Panc1 (cell line): Measurements from ENCODE around the gene DNAL1. TPM values are rescaled to one million over a fixed set of nuclear protein-coding genes. Genes with fewer than 3 reads are reported as not detected.

Experiments
- ATAC-seq: fragments of 200-7000 bp; cut with Tn5 transposase; 2 replicates; pipeline ENCODE4 v1.9.1; 2020; ENCODE audit warnings: mild to moderate bottlenecking, moderate library complexity
- BruUV-seq: library from RNA; stranded (reverse); fragments of 400-500 nt; replicated peaks from 2 replicates; lab custom pipeline; 2021; lab: Mats Ljungman, UMichigan
- CTCF ChIA-PET: fragments of 300-600 bp; sonication (Branson Sonifier 250); formaldehyde crosslinking; loops from one replicate; lab custom pipeline; 2022; ENCODE audit warnings: antibody characterized with exemption; lab: Charles Lee
- POLR2A ChIA-PET: fragments of 300-600 bp; sonication (Branson Sonifier 250); formaldehyde crosslinking; loops from one replicate; lab custom pipeline; 2022; ENCODE audit warnings: antibody characterized with exemption; lab: Charles Lee
- DNase-seq: peaks from one replicate; pipeline ENCODE4 v3.0.0-alpha.2; 2010; ENCODE audit warnings: low read depth, low spot score
- H3K27ac ChIP-seq: 2 replicates; pipeline ENCODE4 v1.5.1; 2011; ENCODE audit warnings: mild to moderate bottlenecking, low read length, inconsistent platforms
- H3K27me3 ChIP-seq: fragments of 200-500 bp; sonication (Bioruptor generic); 2 replicates; pipeline ENCODE4 v1.6.0; 2014; ENCODE audit warnings: low read length, inconsistent platforms; ENCODE audit not compliant: control insufficient read depth, insufficient read depth
- H3K36me3 ChIP-seq: fragments of 200-500 bp; sonication (Bioruptor generic); 2 replicates; pipeline ENCODE4 v1.5.1; 2014; ENCODE audit warnings: inconsistent platforms, mild to moderate bottlenecking, low read length, moderate library complexity; ENCODE audit not compliant: control insufficient read depth, insufficient read depth
- H3K4me1 ChIP-seq: 2 replicates; pipeline ENCODE4 v1.5.1; 2011; ENCODE audit warnings: inconsistent platforms, mild to moderate bottlenecking, low read length, moderate library complexity; ENCODE audit not compliant: control insufficient read depth, insufficient read depth
- H3K4me3 ChIP-seq, 2 experiments: 2 replicates each; pipeline ENCODE4 v1.5.1; 2011 to 2012; ENCODE audit warnings: low read depth in 2 of 2, low read length in 2 of 2, mild to moderate bottlenecking in 2 of 2, inconsistent platforms in 1 of 2, moderate library complexity in 1 of 2
- H3K9me3 ChIP-seq: fragments of 200-500 bp; sonication (Bioruptor generic); 2 replicates; pipeline ENCODE4 v1.5.1; 2014; ENCODE audit warnings: low read depth, mild to moderate bottlenecking, inconsistent platforms, low read length, moderate library complexity; ENCODE audit not compliant: control insufficient read depth, insufficient read depth
- POLR2AphosphoS5 ChIP-seq: IDR thresholded peaks from 2 replicates; pipeline ENCODE4 v1.6.1; 2012; ENCODE audit warnings: mild to moderate bottlenecking, low read depth, low read length, moderate library complexity
- SIN3A ChIP-seq: IDR thresholded peaks from 2 replicates; pipeline ENCODE4 v1.6.1; 2012; ENCODE audit warnings: low read depth, mild to moderate bottlenecking, low read length, moderate library complexity, borderline replicate concordance; ENCODE audit not compliant: insufficient read depth
- TCF7L2 ChIP-seq: IDR thresholded peaks from 2 replicates; pipeline ENCODE4 v1.6.1; 2011; ENCODE audit warnings: mild to moderate bottlenecking, low read depth, low read length, inconsistent platforms
- in situ Hi-C: cut with HindIII; loops from 2 replicates; pipeline ENCODE4 v1.10.0; 2016; ENCODE audit warnings: low sequenced_read_pairs, low pct_unique_long_range_greater_than_20kb
- intact Hi-C: fragments of 100-400 bp; cut with micrococcal nuclease; formaldehyde crosslinking; loops from one replicate; pipeline ENCODE4 v1.10.0; 2022; ENCODE audit not compliant: unreplicated experiment
- total RNA-seq: library from RNA; stranded (reverse); gene quantifications from one replicate; pipeline ENCODE4 v1.2.1, GENCODE V29; 2021; ENCODE audit not compliant: unreplicated experiment
- TF ChIP-seq, protein P1 (sequence below), 2 experiments: IDR thresholded peaks; 2 replicates each; pipeline ENCODE4 v1.6.1; 2011 to 2012; ENCODE audit warnings: low read depth in 2 of 2, control low read depth in 1 of 2, low read length in 1 of 2, mild to moderate bottlenecking in 1 of 2, moderate library complexity in 1 of 2; ENCODE audit not compliant: insufficient read depth in 1 of 2
- TF ChIP-seq, protein P2 (sequence below): fragments of 450-650 bp; IDR thresholded peaks from 2 replicates; pipeline ENCODE4 v1.5.1; 2017; ENCODE audit warnings: mild to moderate bottlenecking

DNAL1 gene
- total RNA-seq, 1 experiment from 2014 or later: 15.2 TPM

GRCh38 chr14:73709904-73710469 is 65.2 kb downstream of the DNAL1 start:
- no peak for ATAC-seq
- ChIA-PET POLR2A (no interaction called here), CTCF (no interaction called here)
- H3K9me3 ChIP-seq: no peaks in the 10 kb centered on the region
- H3K4me1 ChIP-seq: peaks cover 5% of the 10 kb centered on the region
- H3K27ac ChIP-seq: no peak overlapping the region
- BruUV-seq: no TSS peak
- intact Hi-C loops (no loop called here), in situ Hi-C loops (no loop called here)
- H3K36me3 ChIP-seq: no peaks in the 10 kb centered on the region
- no peak overlapping the region for H3K4me3 ChIP-seq
- TF ChIP-seq SIN3A (no peak), TCF7L2 (no peak), POLR2AphosphoS5 (no peak)
- TF ChIP-seq, protein P1, sequence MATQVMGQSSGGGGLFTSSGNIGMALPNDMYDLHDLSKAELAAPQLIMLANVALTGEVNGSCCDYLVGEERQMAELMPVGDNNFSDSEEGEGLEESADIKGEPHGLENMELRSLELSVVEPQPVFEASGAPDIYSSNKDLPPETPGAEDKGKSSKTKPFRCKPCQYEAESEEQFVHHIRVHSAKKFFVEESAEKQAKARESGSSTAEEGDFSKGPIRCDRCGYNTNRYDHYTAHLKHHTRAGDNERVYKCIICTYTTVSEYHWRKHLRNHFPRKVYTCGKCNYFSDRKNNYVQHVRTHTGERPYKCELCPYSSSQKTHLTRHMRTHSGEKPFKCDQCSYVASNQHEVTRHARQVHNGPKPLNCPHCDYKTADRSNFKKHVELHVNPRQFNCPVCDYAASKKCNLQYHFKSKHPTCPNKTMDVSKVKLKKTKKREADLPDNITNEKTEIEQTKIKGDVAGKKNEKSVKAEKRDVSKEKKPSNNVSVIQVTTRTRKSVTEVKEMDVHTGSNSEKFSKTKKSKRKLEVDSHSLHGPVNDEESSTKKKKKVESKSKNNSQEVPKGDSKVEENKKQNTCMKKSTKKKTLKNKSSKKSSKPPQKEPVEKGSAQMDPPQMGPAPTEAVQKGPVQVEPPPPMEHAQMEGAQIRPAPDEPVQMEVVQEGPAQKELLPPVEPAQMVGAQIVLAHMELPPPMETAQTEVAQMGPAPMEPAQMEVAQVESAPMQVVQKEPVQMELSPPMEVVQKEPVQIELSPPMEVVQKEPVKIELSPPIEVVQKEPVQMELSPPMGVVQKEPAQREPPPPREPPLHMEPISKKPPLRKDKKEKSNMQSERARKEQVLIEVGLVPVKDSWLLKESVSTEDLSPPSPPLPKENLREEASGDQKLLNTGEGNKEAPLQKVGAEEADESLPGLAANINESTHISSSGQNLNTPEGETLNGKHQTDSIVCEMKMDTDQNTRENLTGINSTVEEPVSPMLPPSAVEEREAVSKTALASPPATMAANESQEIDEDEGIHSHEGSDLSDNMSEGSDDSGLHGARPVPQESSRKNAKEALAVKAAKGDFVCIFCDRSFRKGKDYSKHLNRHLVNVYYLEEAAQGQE (IDR thresholded peaks at IDR 0.05; ENCODE audit: insufficient read depth in 1 of 2, low read depth in 2 of 2, low read length in 1 of 2): no peak
- TF ChIP-seq, protein P2, sequence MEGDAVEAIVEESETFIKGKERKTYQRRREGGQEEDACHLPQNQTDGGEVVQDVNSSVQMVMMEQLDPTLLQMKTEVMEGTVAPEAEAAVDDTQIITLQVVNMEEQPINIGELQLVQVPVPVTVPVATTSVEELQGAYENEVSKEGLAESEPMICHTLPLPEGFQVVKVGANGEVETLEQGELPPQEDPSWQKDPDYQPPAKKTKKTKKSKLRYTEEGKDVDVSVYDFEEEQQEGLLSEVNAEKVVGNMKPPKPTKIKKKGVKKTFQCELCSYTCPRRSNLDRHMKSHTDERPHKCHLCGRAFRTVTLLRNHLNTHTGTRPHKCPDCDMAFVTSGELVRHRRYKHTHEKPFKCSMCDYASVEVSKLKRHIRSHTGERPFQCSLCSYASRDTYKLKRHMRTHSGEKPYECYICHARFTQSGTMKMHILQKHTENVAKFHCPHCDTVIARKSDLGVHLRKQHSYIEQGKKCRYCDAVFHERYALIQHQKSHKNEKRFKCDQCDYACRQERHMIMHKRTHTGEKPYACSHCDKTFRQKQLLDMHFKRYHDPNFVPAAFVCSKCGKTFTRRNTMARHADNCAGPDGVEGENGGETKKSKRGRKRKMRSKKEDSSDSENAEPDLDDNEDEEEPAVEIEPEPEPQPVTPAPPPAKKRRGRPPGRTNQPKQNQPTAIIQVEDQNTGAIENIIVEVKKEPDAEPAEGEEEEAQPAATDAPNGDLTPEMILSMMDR: no peak
- no peaks in the 10 kb centered on the region for H3K27me3 ChIP-seq
- DNase-seq: no peak

GRCh38 chr14:73710737-73711136 is 66.0 kb downstream of the DNAL1 start:
- no peaks in the 10 kb centered on the region; the same call in 1 of the 2 replicates for H3K36me3 ChIP-seq
- peaks cover 12% of the 10 kb centered on the region for H3K4me1 ChIP-seq
- DNase-seq (no peak), ATAC-seq (no peak)
- CTCF ChIA-PET: no interaction called here
- no peak for TF ChIP-seq SIN3A
- TF ChIP-seq, protein P1 (IDR thresholded peaks at IDR 0.05; ENCODE audit: insufficient read depth in 1 of 2, low read depth in 2 of 2, low read length in 1 of 2): no peak
- TF ChIP-seq TCF7L2: no peak
- TF ChIP-seq, protein P2: no peak; the same call in 1 of the 2 replicates
- TF ChIP-seq POLR2AphosphoS5: no peak
- no peaks in the 10 kb centered on the region for H3K27me3 ChIP-seq
- POLR2A ChIA-PET: no interaction called here
- no peak overlapping the region for H3K27ac ChIP-seq
- in situ Hi-C loops (no loop called here), intact Hi-C loops (no loop called here)
- H3K4me3 ChIP-seq: no peak overlapping the region
- BruUV-seq: no TSS peak
- H3K9me3 ChIP-seq: no peaks in the 10 kb centered on the region
